MM.1S (cell line): ENCODE measurements around the gene KRTAP10-4.
"Not testable (repeated sequence)": the region's sequence is repeated elsewhere in the genome, so short reads cannot be mapped to it uniquely, and the experiment has no call there.

Experiments
- EZH2 ChIP-seq: fragments of 300-600 bp; sonication (generic); optimal IDR thresholded peaks from 2 replicates; pipeline ENCODE3; 2017; ENCODE audit warnings: low read depth, mild to moderate bottlenecking, antibody characterized with exemption, low read length, mixed read lengths
- EZH2phosphoT487 ChIP-seq: fragments of 300-600 bp; sonication (generic); IDR thresholded peaks from 2 replicates; pipeline ENCODE4 v1.6.1; 2018; ENCODE audit warnings: antibody characterized with exemption, low read length
- TF ChIP-seq, protein P1 (sequence below): fragments of 300-600 bp; sonication (generic); IDR thresholded peaks from 2 replicates; pipeline ENCODE4 v1.5.1; 2016; ENCODE audit warnings: antibody characterized with exemption, low read length, mixed read lengths

DNA sequence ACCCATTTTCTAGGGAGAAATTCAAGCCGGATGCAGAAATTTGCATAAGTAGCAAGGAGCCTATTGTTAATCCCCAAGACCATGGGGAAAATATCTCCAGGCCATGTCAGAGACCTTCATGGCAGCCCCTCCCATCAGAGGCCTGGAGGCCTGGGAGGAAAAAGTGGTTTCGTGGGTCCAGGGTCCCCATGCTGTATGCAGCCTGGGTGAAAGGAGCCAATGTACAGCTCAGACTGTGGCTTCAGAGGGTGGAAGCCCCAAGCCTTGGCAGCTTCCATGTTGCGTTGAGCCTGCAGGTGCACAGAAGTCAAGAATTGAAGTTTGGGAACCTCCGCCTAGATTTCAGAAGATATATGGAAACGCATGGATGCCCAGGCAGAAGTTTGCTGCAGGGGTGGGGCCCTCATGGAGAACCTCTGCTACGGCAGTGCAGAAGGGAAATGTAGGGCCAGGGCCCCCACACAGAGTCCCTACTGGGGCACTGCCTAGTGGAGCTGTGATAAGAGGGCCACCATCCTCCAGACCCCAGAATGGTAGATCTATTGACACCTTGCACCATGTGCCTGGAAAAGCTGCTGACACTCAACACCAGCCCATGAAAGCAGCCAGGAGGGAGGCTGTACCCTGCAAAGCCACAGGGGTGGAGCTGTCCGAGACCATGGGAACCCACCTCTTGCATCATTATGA is 36.8 kb downstream of the KRTAP10-4 start:
- not testable (repeated sequence) for TF ChIP-seq EZH2phosphoT487, EZH2
- TF ChIP-seq, protein P1, sequence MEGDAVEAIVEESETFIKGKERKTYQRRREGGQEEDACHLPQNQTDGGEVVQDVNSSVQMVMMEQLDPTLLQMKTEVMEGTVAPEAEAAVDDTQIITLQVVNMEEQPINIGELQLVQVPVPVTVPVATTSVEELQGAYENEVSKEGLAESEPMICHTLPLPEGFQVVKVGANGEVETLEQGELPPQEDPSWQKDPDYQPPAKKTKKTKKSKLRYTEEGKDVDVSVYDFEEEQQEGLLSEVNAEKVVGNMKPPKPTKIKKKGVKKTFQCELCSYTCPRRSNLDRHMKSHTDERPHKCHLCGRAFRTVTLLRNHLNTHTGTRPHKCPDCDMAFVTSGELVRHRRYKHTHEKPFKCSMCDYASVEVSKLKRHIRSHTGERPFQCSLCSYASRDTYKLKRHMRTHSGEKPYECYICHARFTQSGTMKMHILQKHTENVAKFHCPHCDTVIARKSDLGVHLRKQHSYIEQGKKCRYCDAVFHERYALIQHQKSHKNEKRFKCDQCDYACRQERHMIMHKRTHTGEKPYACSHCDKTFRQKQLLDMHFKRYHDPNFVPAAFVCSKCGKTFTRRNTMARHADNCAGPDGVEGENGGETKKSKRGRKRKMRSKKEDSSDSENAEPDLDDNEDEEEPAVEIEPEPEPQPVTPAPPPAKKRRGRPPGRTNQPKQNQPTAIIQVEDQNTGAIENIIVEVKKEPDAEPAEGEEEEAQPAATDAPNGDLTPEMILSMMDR = not testable (repeated sequence)
